GM12878 (cell line): ENCODE results near the gene DIP2A. TPM values are rescaled to one million over a fixed set of nuclear protein-coding genes. Genes with fewer than 3 reads are reported as not detected.

Experiments
- ATAC-seq: fragments of 200-7000 bp; cut with Tn5 transposase; 3 replicates; pipeline ENCODE4 v1.9.1; 2020; ENCODE audit warnings: mild to moderate bottlenecking, moderate library complexity
- BruUV-seq: library from RNA; stranded (reverse); fragments of 400-500 nt; replicated peaks from 2 replicates; lab custom pipeline; 2021; lab: Mats Ljungman, UMichigan
- CTCF ChIA-PET: fragments of 300-600 bp; sonication (Branson Sonifier 250); formaldehyde crosslinking; extraction: SDS; loops from one replicate; lab custom pipeline; 2021; ENCODE audit warnings: inconsistent platforms; lab: Yijun Ruan, JAX
- POLR2A ChIA-PET: fragments of 350-600 bp; formaldehyde crosslinking; extraction: SDS; loops from one replicate; lab custom pipeline; 2021; ENCODE audit warnings: inconsistent platforms; lab: Charles Lee
- RAD21 ChIA-PET: fragments of 300-600 bp; sonication (Branson Sonifier 250); formaldehyde crosslinking; loops from one replicate; lab custom pipeline; 2023; ENCODE audit warnings: antibody characterized with exemption; ENCODE audit not compliant: unreplicated experiment; lab: Charles Lee
- SMC1A ChIA-PET: fragments of 300-600 bp; sonication (Branson Sonifier 250); formaldehyde crosslinking; loops from one replicate; lab custom pipeline; 2023; ENCODE audit not compliant: unreplicated experiment, uncharacterized antibody; lab: Charles Lee
- DNase-seq: peaks from one replicate; pipeline ENCODE4 v3.0.0-alpha.2; 2011; ENCODE audit warnings: low read depth, low spot score
- FAIRE-seq: peaks from 3 replicates; lab custom pipeline; 2011; peaks lifted over from hg19 to GRCh38; lab: Jason Lieb, UNC
- H2AFZ ChIP-seq: 2 replicates; pipeline ENCODE4 v1.6.0; 2011; ENCODE audit warnings: low read depth, low read length, control low read depth; ENCODE audit not compliant: control insufficient read depth
- H3K27ac ChIP-seq: 2 replicates; pipeline ENCODE4 v1.5.1; 2011; ENCODE audit warnings: control low read depth; ENCODE audit not compliant: control insufficient read depth, insufficient read depth
- H3K27me3 ChIP-seq, 2 experiments: replicated peaks in 1 of 2; 2 replicates each; pipeline versions ENCODE4 v1.6.0 to v1.6.1; 2011; ENCODE audit warnings: low read length in 1 of 2; ENCODE audit not compliant: control insufficient read depth in 2 of 2, insufficient read depth in 2 of 2
- H3K36me3 ChIP-seq, 2 experiments: 2 replicates each; pipeline ENCODE4 v1.5.1; 2011; ENCODE audit warnings: low read length in 1 of 2; ENCODE audit not compliant: control insufficient read depth in 2 of 2, insufficient read depth in 2 of 2
- H3K4me1 ChIP-seq: 2 replicates; pipeline ENCODE4 v1.6.1; 2011; ENCODE audit warnings: mild to moderate bottlenecking, low read length, moderate library complexity, mixed read lengths; ENCODE audit not compliant: control insufficient read depth, insufficient read depth
- H3K4me2 ChIP-seq: 2 replicates; pipeline ENCODE4 v1.6.0; 2011; ENCODE audit warnings: control low read depth; ENCODE audit not compliant: control insufficient read depth, insufficient read depth
- H3K4me3 ChIP-seq: fragments of 200-600 bp; sonication (generic); 2 replicates; pipeline ENCODE4 v1.5.1; 2016
- H3K79me2 ChIP-seq: 2 replicates; pipeline ENCODE4 v1.6.0; 2011; ENCODE audit warnings: low read length; ENCODE audit not compliant: control insufficient read depth, insufficient read depth
- H3K9ac ChIP-seq: 2 replicates; pipeline ENCODE4 v1.8.0; 2011; ENCODE audit warnings: low read length, control low read depth, mixed read lengths; ENCODE audit not compliant: control insufficient read depth, insufficient read depth
- H3K9me3 ChIP-seq: replicated peaks from 3 replicates; pipeline ENCODE4 v1.5.1; 2011; ENCODE audit warnings: mild to moderate bottlenecking, low read length; ENCODE audit not compliant: control insufficient read depth, insufficient read depth
- H4K20me1 ChIP-seq: 2 replicates; pipeline ENCODE4 v1.6.0; 2011; ENCODE audit not compliant: control insufficient read depth, insufficient read depth
- BHLHE40 ChIP-seq, 2 experiments: fragments of 450-650 bp in 1 of 2; IDR thresholded peaks; 2 replicates each; pipeline ENCODE4 v1.6.1; 2011 to 2017; ENCODE audit warnings: low read depth in 2 of 2, borderline replicate concordance in 1 of 2, improper control_type of control experiment in 1 of 2, low read length in 1 of 2, mild to moderate bottlenecking in 1 of 2
- IKZF1 ChIP-seq: fragments of 450-650 bp; conservative IDR thresholded peaks from 2 replicates; pipeline ENCODE4 v1.6.1; 2017; ENCODE audit warnings: antibody characterized with exemption, mild to moderate bottlenecking
- IKZF2 ChIP-seq, 2 experiments: fragments of 450-650 bp; IDR thresholded peaks; 2 replicates each; pipeline ENCODE4 v1.6.1; 2017; ENCODE audit warnings: mild to moderate bottlenecking in 2 of 2, moderate library complexity in 2 of 2
- NR2F1 ChIP-seq: fragments of 450-650 bp; conservative IDR thresholded peaks from 2 replicates; pipeline ENCODE4 v1.6.1; 2017; ENCODE audit warnings: mild to moderate bottlenecking
- RELB ChIP-seq: fragments of 450-650 bp; IDR thresholded peaks from 2 replicates; pipeline ENCODE4 v1.6.1; 2017; ENCODE audit warnings: low read depth, mild to moderate bottlenecking, moderate library complexity
- SPI1 ChIP-seq: IDR thresholded peaks from 2 replicates; pipeline ENCODE4 v1.6.1; 2011; ENCODE audit warnings: low read depth, mild to moderate bottlenecking, low read length, moderate library complexity, borderline replicate concordance; ENCODE audit not compliant: insufficient read depth
- ZZZ3 ChIP-seq: IDR thresholded peaks from 2 replicates; pipeline ENCODE4 v1.6.1; 2011; ENCODE audit warnings: low read depth; ENCODE audit not compliant: control insufficient read depth, insufficient read length
- WGBS: methylation state at CpG from one replicate; pipeline ENCODE4 v1.1.6; 2016; ENCODE audit warnings: low lambda C conversion rate; ENCODE audit not compliant: insufficient replicate concordance, insufficient coverage; ENCODE audit errors: missing lambda C conversion rate; 5-methylcytosine and 5-hydroxymethylcytosine counted together
- in situ Hi-C: fragments of 300-500 bp; cut with MboI; formaldehyde crosslinking; loops from 9 replicates; pipeline ENCODE4 v1.14.3; 2018; ENCODE audit warnings: mixed read lengths
- intact Hi-C: fragments of 100-400 bp; cut with micrococcal nuclease; formaldehyde crosslinking; loops from one replicate; pipeline ENCODE4 v1.14.2; 2022; ENCODE audit not compliant: unreplicated experiment
- polyA plus RNA-seq, 11 experiments: library from polyadenylated mRNA; depleted of rRNA in 4 of 11; unstranded in 6 of 11; stranded (reverse) in 5 of 11; fragments of >200 nt; fragmentation: Nextera tagmentation in 4 of 11; fragmentation: Illumina TruSeq in 1 of 11; extraction: Ambion mirVana in 4 of 11; extraction: Trizol in 1 of 11; gene quantifications; 1 replicate in 1 of 11; 2 replicates in 10 of 11; pipeline versions ENCODE4 v1.2.1 to v1.2.3, GENCODE V29; 2011 to 2016; ENCODE audit warnings: inconsistent platforms in 2 of 11, missing spikeins in 2 of 11, low read depth in 1 of 11
- total RNA-seq, 4 experiments: library from RNA; depleted of rRNA in 3 of 4; stranded (reverse); fragments of >200 nt in 3 of 4; fragmentation: Illumina TruSeq in 1 of 4; extraction: Trizol in 1 of 4; gene quantifications; 2 replicates each; pipeline versions ENCODE4 v1.2.1 to v1.2.3, GENCODE V29; 2013 to 2021

The DIP2A gene
- total and polyA plus RNA-seq, 10 of the 15 experiments (the other 5 are each of a cell fraction or from before 2014, with no cell fraction given) = 1.7 to 25.5 (median 12.2) TPM

GRCh38 chr21:46607636-46608035 lies 148.9 kb downstream of the DIP2A start:
- intact Hi-C loops (no loop called here), in situ Hi-C loops (no loop called here)
- ChIA-PET SMC1A (interaction anchor here (0.9 to 2.5 kb wide), 9 partner anchors 9 to 464 kb away, joined by 3 to 20 read pairs (median 4); partner anchors contain the start of gene DIP2A), CTCF (interaction anchor here (1.2 to 1.5 kb wide), 3 partner anchors 21 to 56 kb away, joined by 3 read pairs; no protein-coding TSS in a partner anchor), POLR2A (interaction anchor here (2.5 kb wide), 1 partner anchor 28 kb away, joined by 15 read pairs; the partner anchor contains the start of gene PRMT2), RAD21 (interaction anchor here (1.2 to 2.2 kb wide), 4 partner anchors 15 to 464 kb away, joined by 4 to 9 read pairs (median 6); partner anchors contain the start of gene PRMT2)
- Histone ChIP-seq H3K4me3 (no peak overlapping the region), H2AFZ (no peak overlapping the region), H3K4me2 (no peak overlapping the region; the same call in 1 of the 2 replicates), H3K9ac (no peak overlapping the region), H3K79me2 (no peaks in the 10 kb centered on the region), H3K4me1 (peaks cover 49% of the 10 kb centered on the region), H3K27me3 (no peaks in the 10 kb centered on the region), H3K36me3 (no peaks in the 10 kb centered on the region), H3K27ac (0 out of 2 replicates have a peak overlapping the region, but pooled peaks have one; percentile 29), H3K9me3 (no peaks in the 10 kb centered on the region; the same call in 2 of the 3 replicates), H4K20me1 (no peaks in the 10 kb centered on the region)
- no TSS peak for BruUV-seq
- TF ChIP-seq IKZF2 (IDR thresholded peaks at IDR 0.05) (no peak), ZZZ3 (no peak), BHLHE40 (IDR thresholded peaks at IDR 0.05; ENCODE audit: borderline replicate concordance in 1 of 2, low read depth in 2 of 2, low read length in 1 of 2) (no peak), RELB (peak; percentile 16; the same call in 1 of the 2 replicates), IKZF1 (0 out of 2 replicates have a peak, but pooled peaks have one; percentile 17), NR2F1 (no peak), SPI1 (peak; percentile 12; the same call in 1 of the 2 replicates)
- FAIRE-seq (no peak), ATAC-seq (peak; percentile 28), DNase-seq (no peak)
- 26% methylated on average over 2 of the region's 2 CpGs for WGBS
